Non-pigmented ciliary epithelial cell (primary cell): ENCODE results near the gene HSD11B1.
A peak's percentile ranks its signal among the peaks of the same experiment; 100 is the strongest.
"Not testable (repeated sequence)": the region's sequence is repeated elsewhere in the genome, so short reads cannot be mapped to it uniquely, and the experiment has no call there.

ENCODE experiments used
- DNase-seq: peaks from one replicate; pipeline ENCODE4 v3.0.0-alpha.2; 2010; ENCODE audit warnings: low read depth

Gene HSD11B1

DNA sequence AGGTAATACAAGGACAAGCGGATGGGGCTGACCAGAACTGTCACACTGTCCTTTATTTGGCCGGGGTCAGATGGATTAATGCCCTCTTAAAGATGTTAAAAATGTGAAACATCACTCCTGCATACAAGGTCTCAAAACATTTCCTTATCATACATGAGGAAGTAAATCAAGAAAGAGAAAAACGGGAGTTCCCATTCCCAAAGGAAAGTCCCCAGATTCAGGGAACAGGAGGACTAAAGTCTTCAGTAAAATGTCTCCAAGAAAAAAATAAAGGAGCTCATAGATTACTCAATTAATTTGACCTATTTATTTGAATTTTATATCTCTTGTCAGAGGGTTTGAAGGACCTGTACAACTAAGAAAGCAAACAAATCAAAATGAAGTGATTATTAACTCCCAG lies 13.4 kb upstream of the HSD11B1 start:
- DNase-seq: no peak

- DNase-seq: no peak
Observed at GRCh38 chr1:209692296-209692695, 12.3 kb upstream of the HSD11B1 start.

GRCh38 chr1:209692745-209693504 lies 11.7 kb upstream of the HSD11B1 start:
- peak; percentile 53 for DNase-seq

GRCh38 chr1:209696673-209697072 lies 8.0 kb upstream of the HSD11B1 start:
- no peak for DNase-seq

DNA sequence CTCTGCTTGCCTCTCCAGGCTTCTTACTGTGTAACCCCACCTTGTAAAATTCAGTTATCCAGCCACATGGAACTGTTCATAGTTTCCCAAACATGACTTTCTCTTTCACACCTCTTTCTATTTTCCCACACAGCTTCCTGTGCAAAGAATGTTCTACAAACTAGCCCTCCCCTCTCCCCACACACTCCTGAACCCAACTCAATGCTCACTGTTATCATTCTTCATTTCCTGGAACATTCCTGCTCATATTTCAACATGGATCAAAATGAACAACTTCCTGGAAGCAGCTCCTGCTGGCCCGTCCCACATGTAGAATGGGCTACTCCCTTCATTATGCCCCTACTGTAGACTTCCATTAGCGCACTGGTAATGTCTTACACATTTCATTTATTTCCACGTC lies 7.5 kb upstream of the HSD11B1 start:
- no peak for DNase-seq

DNA sequence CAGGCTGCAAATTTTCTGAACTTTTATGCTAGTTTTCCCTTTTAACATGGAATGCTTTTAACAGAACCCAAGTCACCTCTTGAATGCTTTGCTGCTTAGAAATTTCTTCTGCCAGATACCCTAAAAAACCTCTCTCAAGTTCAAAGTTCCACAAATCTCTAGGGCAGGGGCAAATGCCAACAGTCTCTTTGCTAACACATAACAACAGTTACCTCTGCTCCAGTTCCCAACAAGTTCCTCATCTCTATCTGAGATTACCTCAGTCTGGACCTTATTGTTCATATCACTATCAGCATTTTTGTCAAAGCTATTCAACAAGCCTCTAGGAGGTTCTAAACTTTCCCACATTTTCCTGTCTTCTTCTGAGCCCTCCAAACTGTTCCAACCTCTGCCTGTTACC lies 4.0 kb upstream of the HSD11B1 start:
- DNase-seq: not testable (repeated sequence)

GRCh38 chr1:209702832-209703231 lies 1.8 kb upstream of the HSD11B1 start:
- no peak for DNase-seq

DNA sequence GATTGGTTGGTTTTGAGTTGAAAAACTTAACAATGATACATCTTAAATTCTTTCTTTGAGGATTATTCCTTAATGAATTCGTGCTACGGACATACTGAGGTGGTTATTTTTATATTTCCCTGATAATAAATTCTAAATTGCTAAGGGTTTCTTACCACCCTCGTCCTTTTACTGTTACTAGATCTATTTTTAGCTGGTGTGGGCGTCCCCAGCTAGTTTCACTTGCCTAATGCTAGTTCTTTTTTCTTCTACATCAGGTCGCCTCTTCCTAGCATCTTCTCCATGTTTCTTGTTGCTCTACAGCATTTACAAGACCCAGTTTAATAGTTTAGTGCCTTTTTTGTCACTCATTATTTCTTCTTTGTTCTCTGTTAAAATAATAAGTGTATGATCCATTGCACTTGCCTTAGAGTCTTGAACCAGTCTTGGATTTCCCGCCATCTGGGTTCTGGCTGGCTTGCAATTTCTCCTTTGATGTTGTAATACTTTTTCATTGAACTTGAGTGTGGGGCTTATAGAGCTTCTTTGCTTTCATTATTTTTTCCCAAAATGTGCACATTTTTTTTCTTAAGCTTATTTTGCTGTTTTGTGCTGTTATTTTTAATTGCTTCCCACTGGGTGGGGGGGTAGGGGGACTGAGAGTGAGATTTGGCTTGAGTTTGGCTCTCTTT lies 677 bp upstream of the HSD11B1 start:
- no peak for DNase-seq

- no peak for DNase-seq
Observed at GRCh38 chr1:209705033-209705598, 470 bp downstream of the HSD11B1 start.

GRCh38 chr1:209706622-209707021 lies 2.0 kb downstream of the HSD11B1 start:
- DNase-seq: no peak

GRCh38 chr1:209707308-209707707 lies 2.7 kb downstream of the HSD11B1 start:
- no peak for DNase-seq

- DNase-seq: no peak
Observed at GRCh38 chr1:209708297-209708696, 3.7 kb downstream of the HSD11B1 start.

DNA sequence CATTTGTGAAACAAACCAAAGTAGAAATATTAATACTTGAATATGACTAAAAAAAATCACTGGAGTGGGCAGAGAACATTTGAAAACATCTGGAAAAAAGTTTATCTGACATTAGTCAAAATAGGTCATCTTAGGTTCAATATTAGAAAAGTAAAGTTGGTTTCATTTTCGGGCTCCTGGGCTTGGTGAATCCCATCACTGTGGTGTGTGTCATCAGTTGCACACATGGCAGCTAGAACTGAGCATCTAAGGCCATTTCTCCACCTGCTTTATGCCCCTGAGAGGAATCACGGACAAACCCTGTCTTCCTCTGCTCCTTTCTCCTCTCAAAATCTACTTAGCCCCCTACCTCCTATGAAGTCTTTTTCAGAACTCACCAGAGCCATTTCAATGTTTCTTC lies 5.4 kb downstream of the HSD11B1 start:
- DNase-seq: no peak

DNA sequence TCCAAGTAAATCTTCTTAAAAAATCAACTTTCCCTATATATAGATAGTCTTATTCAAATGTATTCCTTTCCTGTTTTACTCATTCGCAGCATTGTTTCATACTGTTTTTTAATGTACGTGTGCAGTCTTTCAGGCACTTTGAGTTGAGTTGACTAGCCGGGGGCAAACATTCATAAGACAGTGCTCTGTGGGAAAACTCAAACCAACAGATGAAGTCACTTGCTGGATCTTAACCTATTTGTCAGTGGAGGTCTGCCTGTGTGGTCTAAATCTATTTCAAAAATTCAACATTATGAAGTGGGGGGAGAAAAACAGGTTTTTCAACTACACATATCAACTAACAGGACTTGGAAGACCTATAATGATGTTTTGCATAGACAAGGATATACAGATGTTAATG lies 6.2 kb downstream of the HSD11B1 start:
- no peak for DNase-seq

- no peak for DNase-seq
Observed at GRCh38 chr1:209714338-209714737, 9.7 kb downstream of the HSD11B1 start.

DNA sequence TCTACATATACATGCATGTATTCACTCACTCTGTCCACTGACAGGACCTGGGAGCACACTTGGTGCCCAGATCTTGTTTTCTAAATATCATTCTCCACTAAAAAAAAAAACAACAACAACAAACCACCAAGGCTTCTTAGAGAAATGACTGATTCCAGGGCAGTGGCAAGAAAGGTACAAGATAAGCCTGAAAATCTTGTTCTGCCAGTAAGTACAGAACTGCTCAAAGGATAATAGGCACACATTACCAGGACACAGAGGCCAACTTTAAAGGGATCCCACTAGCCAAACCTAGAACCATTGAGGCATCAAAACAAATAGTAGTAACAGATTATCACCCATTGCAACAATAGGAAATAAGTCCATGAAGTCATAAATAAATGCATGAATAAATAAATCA lies 10.7 kb downstream of the HSD11B1 start:
- DNase-seq: no peak

DNA sequence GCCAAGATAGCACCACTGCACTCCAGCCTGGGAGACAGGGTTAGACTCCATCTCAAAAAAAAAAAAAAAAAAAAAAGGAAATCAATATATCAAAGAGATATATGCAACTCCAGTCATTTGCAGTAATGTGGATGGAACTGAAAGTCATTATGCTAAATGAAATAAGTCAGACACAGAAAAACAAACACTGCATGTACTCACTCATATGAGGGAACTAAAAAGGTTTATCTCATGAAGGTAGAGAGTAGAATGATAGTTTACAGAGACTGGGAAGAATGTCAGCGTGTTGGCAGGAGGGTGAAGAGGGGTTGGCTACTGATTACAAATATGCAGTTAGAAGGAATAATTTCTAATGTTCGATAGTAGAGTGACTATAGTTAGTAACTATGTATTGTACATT lies 13.2 kb downstream of the HSD11B1 start:
- no peak for DNase-seq

- DNase-seq: no peak
Observed at GRCh38 chr1:209720326-209720725, 15.7 kb downstream of the HSD11B1 start.

DNA sequence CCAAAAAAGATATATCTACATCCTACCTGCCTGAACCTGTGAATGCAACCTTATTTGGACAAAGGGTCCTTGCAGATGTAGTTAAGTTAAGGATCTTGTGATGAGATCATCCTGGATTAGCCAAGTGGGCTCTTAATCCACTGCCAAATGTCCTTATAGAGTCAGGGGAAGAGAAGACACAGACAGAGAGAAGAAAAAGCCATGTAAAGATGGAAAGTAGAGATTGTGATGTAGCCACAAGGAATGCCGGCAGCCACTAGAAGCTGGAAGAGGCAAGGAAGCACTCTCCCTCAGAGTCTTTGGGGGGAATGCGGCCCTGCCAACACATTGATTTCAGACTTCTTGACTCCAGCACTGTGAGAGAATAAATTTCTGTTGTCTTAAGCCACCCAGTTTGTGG lies 16.2 kb downstream of the HSD11B1 start:
- no peak for DNase-seq

DNA sequence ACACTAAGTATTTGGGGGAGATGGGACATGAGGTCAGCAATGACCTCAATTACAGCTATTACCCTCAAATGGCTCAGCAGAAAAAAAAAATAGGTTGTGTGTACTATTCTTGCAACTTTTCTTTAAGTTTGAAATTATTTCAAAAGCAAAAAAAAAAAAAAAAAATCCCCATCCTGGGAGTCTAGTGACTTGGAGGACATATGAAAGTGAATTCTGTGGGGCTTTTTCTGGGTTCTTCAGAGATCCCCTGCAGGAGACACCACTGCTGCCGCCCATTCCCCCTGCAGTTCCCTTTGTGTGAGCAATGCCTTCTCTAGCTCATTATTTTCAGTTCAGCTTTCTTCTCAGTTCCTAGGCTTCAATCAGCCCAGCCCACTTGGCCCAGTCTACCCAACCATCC lies 16.7 kb downstream of the HSD11B1 start:
- no peak for DNase-seq

DNA sequence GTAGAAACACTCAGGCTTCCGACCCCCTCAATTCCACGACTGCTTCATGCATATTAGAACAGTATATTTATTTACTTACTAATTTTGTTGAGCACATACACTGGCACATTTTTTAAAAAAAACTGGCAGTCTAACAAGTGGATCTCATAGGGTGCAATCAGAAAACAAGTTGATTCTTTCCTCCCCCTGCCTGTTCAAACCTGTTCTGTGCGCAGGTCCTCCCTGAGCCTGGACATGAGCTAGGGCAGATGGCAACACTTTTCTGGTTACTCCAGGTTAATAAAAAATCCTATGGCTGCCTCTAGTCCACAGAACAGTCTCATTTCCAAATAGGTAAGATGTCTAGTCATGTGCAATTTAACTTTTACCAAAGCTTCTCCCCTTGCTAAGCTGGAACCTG lies 18.6 kb downstream of the HSD11B1 start:
- no peak for DNase-seq

DNA sequence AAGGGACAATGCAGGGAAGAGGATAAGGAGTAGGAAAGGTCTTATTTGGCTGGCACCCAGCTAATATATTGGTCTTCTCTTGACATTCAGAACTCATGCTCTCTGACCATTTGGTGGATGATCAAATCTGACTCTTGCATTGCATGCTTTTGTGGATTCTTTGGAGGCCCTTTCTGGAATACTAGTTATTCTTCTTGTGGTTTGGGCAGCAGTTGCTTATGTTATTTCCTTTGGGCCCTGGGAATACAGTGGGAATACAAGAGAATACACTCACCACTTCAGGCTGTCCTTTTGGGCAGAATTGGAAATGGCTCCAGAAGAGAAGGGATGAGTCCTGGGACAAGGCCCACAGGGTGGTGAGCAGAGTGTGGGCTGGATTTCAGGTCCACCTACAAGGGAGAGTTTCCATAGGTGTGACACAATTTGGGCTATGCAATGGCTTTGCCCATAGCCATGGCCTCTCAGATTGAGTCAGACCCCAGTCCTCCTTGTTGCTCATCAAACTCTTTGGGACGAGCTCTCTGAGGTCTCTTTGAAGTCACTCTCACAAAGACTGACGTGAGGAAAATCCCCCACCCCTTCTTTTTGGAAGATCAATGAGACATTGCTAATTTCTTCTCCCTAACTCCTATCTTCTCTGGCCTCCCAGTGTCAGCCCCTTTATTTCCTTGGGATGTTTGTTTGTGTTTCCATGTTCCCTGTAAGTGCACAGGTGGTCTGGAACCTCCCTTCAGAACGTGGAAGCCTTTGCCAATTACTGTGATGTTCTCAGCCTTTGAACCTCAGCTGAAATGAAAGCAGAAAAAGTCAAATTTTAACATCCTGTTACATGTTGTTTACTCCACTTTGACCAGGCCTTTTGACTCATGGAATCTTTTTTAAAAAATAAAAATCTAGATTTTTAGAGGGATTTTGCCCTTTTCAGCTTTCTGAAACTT lies 19.4 kb downstream of the HSD11B1 start:
- no peak for DNase-seq
